Panc1 (cell line): ENCODE results near the gene NOL11.
"Not testable (repeated sequence)": the region's sequence is repeated elsewhere in the genome, so short reads cannot be mapped to it uniquely, and the experiment has no call there.

ENCODE experiments used
- CTCF ChIP-seq: fragments of 450-650 bp; IDR thresholded peaks from 2 replicates; pipeline ENCODE4 v1.5.1; 2017; ENCODE audit warnings: mild to moderate bottlenecking
- POLR2AphosphoS5 ChIP-seq: IDR thresholded peaks from 2 replicates; pipeline ENCODE4 v1.6.1; 2012; ENCODE audit warnings: mild to moderate bottlenecking, low read depth, low read length, moderate library complexity
- REST ChIP-seq, 2 experiments: IDR thresholded peaks; 2 replicates each; pipeline ENCODE4 v1.6.1; 2011 to 2012; ENCODE audit warnings: low read depth in 2 of 2, control low read depth in 1 of 2, low read length in 1 of 2, mild to moderate bottlenecking in 1 of 2, moderate library complexity in 1 of 2; ENCODE audit not compliant: insufficient read depth in 1 of 2

GRCh38 chr17:67727152-67728039 lies 9.7 kb downstream of the NOL11 start:
- TF ChIP-seq POLR2AphosphoS5; CTCF; REST (IDR thresholded peaks at IDR 0.05; ENCODE audit: insufficient read depth in 1 of 2, low read depth in 2 of 2, low read length in 1 of 2): not testable (repeated sequence)
